Right lung (tissue), 5 donors: ENCODE measurements around the gene BRSK2. TPM values are rescaled to one million over a fixed set of nuclear protein-coding genes. Genes with fewer than 3 reads are reported as not detected.
"Not testable (repeated sequence)": the region's sequence is repeated elsewhere in the genome, so short reads cannot be mapped to it uniquely, and the experiment has no call there.

Experiments
- DNase-seq, 2 donors: peaks; one replicate each; pipeline ENCODE4 v3.0.0-alpha.2; 2013
- polyA plus RNA-seq, 5 donors: library from polyadenylated mRNA; unstranded; fragments of 120-200 nt; gene quantifications; one replicate each; pipeline versions ENCODE4 v1.2.1 to v1.2.3, GENCODE V29; 2013; ENCODE audit warnings: inconsistent platforms in 1 of 5, low replicate concordance in 1 of 5; ENCODE audit not compliant: insufficient read length in 5 of 5, insufficient read depth in 1 of 5

The BRSK2 gene
- polyA plus RNA-seq, 5 donors: 0.55 to 1.4 (median 0.67) TPM

GRCh38 chr11:1408346-1408745, 18.6 kb downstream of the BRSK2 start:
- DNase-seq: no peak

DNA sequence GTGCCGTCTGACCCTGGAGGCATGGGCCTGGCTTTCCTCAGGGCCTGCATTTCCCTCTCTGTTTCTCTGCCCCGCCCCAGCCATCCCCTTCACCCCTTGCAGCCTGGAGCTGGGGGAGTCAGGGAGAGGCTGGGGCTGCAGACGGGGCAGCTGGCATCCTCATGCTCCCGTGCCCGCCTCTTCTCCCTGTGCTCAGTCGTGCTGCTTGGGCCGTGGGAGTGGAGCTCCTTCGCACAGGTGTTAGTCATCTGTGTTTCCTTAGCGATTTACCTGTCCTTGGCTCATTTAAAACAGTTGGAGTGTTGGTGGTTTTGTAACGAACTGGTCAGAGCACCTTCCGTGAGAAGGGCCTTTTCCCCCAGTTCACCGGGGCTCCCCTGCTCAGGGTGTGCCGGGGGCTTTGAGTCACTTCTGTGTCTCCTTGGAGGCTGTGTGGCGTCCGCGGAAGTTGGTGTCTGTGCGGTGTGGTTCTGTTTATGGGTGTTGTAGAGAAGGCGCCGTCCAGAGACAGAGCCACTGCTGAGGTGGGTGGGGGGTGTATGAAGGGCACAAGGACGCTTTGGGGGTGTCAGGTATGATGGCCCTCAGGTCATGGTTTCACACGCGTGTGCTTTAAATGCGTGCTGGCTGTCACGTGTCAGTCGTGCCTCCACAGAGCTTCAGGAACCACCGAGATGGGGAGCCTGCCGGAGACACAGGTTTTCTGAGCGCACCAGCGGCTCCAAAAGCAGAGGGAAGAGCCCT, 19.5 kb downstream of the BRSK2 start:
- no peak for DNase-seq

DNA sequence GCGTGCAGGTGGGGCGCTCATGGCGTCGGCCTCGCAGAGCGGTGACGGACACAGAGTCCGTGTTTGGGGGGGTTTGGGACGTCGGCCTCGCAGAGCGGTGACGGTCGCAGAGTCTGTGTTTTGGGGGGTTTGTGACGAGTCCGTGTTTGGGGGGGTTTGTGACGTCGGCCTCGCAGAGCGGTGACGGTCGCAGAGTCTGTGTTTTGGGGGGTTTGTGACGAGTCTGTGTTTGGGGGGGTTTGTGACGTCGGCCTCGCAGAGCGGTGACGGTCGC, 20.1 kb downstream of the BRSK2 start:
- not testable (repeated sequence) for DNase-seq

- peak; percentile 55 to 74 for DNase-seq
Observed at GRCh38 chr11:1410366-1411291, 20.9 kb downstream of the BRSK2 start.

GRCh38 chr11:1411301-1411700, 21.6 kb downstream of the BRSK2 start:
- DNase-seq: no peak

DNA sequence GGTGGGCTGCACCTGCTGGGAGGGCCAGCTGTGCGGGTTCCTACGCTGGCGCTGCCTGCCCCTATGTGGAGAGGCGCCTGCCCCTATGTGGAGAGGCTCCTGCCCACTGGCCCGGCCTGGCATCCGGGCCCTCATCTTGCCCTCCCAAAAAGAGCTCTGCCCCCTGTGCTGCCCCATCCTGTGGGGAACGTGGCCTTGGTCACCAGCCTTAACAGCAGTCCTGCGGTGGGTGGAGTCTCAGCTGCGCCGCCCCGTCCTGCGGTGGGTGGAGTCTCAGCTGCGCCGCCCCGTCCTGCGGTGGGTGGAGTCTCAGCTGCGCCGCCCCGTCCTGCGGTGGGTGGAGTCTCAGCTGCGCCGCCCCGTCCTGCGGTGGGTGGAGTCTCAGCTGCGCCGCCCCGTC, 22.0 kb downstream of the BRSK2 start:
- DNase-seq: not testable (repeated sequence)

- no peak for DNase-seq
Observed at GRCh38 chr11:1412377-1413095, 22.8 kb downstream of the BRSK2 start.

- DNase-seq: no peak
Observed at GRCh38 chr11:1414650-1415049, 24.9 kb downstream of the BRSK2 start.

DNA sequence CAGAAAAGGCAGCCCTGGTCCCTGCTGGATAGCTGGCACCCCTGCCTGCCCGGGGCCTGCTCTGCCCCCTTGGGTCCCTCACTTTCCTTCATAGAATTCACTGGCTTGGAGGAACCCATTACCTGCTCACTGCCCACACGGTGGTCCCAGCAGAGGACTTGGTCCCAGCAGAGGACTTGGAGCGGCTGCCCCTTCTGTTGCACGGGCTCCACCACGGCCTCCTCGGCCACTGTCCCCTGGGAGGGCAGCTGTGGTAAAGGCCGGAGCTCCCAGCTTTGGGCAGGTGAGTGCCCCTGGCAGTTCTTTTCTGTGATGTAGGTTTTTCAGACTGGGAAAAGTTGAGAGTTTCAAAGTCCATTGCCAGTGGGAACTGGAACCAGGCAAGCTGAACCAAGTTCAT, 25.9 kb downstream of the BRSK2 start:
- DNase-seq: no peak

- not testable (repeated sequence) for DNase-seq
Observed at GRCh38 chr11:1418192-1418795, 28.6 kb downstream of the BRSK2 start.

DNA sequence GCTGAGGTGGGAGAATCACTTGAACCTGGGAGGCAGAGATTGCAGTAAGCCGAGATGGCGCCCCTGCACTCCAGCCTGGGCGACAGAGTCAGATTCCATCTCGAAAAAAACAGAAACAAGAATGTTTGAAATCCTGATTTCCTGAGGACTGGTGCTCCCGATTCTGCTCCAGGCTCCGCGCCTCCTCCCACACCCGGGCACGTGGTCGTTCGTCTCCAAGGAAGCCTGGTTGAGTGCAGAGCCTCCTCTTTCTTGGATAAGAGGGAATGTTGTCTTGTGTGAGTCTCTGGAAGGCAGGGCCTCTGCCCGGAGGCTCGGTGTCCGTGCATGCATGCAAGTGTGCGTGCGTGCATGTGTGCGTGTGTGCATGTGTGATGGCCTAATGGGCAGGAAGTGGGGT, 30.1 kb downstream of the BRSK2 start:
- no peak for DNase-seq

GRCh38 chr11:1421291-1421690, 31.6 kb downstream of the BRSK2 start:
- DNase-seq: no peak

- no peak for DNase-seq
Observed at GRCh38 chr11:1422481-1422880, 32.7 kb downstream of the BRSK2 start.

DNA sequence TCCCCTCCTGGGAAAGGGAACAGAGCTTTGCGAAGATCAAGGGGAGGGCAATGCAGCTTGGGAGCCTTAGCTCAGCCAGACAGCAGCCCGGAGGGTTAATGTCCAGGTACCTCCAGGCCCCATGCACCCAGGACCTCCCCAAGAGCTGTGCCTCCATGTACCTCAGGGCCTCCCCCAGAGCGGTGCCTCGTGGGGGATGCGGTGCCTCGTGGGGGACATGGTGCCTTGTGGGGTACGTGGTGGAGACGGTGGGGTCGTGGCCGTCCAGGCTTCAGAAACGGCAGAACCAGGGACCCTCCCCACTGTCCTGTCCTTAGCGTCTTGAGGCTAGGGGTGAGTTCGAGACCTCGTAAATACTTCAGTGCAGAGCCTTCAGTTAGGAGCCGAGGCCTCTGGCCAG, 33.2 kb downstream of the BRSK2 start:
- DNase-seq: no peak

DNA sequence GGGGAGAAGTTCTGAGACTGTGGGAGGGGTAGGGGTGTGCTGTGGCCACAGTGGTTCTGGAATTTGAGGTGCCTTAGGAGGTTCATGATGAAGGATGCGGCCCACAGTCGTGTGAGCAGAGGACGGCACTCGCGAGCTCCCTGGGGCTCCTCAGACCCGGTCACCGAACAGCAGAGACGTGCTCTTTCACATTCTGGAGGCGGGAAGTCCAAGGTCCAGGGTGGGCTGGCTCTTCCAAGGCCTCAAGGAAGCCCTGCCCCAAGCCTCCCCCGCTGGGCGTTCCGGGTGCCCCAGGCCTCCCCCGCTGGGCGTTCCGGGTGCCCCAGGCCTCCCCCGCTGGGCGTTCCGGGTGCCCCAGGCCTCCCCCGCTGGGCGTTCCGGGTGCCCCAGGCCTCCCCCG, 33.7 kb downstream of the BRSK2 start:
- not testable (repeated sequence) for DNase-seq

DNA sequence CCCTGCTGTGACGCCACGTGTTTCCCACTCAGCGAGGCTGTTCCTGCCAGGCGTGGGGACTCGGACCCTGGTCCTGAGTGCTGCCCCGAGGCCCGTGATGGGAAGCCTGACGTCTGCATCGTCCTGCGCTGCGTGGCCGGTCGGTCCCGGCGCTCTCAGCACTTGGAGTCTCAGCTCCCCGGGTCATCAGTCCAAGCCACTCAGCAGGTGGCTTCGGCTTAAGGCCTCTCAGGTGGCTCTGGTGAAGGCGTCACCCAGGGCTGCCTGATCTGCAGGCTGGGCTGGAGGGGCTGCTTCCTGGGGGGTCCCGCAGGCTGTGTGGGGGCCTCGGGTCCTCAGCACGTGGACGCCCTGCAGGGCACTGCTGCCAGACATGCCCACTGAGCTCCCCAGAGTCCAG, 35.3 kb downstream of the BRSK2 start:
- no peak for DNase-seq

DNA sequence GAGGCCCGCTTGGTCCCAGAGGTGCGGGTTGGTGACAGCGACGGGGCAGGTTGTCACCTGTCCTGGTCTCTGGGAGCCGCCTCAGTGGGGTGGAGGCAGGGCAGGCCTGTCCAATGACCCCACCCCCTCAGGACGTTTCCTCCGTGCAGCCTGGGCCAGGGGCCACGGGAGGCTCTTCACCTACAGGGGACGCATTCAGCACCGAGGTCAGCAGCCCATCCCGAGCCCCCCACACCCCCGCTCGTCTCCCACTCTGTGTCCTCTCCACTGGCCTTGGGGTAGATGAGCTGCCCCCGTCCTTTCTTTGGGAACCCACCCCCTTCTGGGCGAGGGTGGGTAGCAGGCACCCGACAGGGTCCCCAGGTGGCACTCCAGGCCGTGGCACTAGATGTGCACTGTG, 35.7 kb downstream of the BRSK2 start:
- DNase-seq: no peak

GRCh38 chr11:1428762-1429316, 39.1 kb downstream of the BRSK2 start:
- no peak for DNase-seq

GRCh38 chr11:1433568-1433967, 43.8 kb downstream of the BRSK2 start:
- no peak for DNase-seq

DNA sequence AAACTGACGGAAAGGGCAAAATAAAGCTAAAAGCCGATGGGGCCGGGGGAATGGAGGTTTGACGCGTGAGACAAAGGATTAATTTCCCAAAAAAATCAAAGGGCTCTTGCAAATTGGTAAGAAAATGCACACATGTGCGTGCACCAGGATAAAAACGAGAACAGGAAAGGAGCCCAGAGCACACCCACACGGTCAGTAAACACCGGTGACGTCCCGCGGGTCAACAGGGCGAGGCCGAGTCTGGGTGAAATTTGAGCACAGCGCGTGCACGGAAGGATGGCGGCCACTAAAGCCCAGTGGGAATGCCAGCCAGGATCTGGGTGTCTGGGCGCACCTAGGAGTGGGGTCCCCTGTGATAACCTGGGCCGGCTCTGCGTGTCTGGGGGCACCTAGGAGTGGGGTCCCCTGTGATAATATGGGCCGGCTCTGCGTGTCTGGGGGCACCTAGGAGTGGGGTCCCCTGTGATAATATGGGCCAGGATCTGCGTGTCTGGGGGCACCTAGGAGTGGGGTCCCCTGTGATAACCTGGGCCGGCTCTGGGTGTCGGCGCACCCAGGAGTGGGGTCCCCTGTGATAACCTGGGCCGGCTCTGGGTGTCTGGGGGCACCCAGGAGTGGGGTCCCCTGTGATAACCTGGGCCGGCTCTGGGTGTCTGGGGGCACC, 44.4 kb downstream of the BRSK2 start:
- DNase-seq: no peak

GRCh38 chr11:1435479-1435819, 45.7 kb downstream of the BRSK2 start:
- not testable (repeated sequence) for DNase-seq
